ENCODE measurements around the gene APOBEC3A. TPM values are rescaled to one million over a fixed set of nuclear protein-coding genes. Genes with fewer than 3 reads are reported as not detected.
A peak's percentile ranks its signal among the peaks of the same experiment; 100 is the strongest.
"Not testable (repeated sequence)": the region's sequence is repeated elsewhere in the genome, so short reads cannot be mapped to it uniquely, and the experiment has no call there.

The APOBEC3A gene
- total RNA-seq, 1 experiment from 2014 or later = not detected

DNA sequence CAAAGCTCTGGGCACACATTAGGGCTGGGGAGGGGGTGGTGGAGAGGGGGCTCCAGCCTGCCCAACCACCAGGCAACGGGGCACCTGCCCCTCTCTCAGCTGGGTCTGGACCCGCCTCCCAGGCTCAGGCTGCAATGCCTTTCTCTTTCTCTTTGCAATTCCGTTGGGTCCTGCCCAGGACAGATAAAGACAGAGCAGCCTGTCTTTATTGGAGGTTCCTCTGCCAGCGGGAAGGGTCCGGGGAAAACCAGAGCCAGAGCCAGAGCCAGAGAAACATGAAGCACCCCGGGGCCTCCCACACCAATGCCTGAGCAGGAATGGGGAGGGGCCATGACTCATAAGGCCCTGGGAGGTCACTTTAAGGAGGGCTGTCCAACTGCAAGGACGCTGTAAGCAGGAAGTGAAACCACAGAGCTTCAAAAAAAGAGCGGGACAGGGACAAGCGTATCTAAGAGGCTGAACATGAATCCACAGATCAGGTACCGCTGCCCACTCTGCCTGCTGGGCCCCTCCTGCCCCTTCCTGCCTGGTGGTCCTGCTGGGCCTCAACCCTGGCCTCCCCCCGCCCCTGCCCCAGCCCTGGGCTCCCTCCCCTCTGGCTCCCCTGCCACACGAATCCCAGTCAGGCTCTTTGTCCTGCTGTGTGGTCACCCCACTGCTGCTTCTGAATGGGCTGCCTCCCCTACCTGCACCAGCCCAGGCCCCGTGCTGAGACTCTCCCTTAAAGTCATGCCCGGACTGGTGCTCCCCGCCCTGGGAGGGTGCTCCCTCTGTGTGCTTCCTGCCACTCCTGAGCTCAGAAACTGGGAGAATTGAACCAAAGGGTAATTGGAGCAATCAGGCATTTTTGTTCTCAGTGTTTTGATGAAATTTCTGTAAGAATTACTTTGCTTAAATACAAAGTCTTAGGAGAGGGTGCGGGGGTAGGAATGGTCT is 24.9 kb downstream of the APOBEC3A start, which contains the start of gene APOBEC3B:
Gene APOBEC3B, plus strand, starts transcription at position 356 of the 936 bp plus-strand sequence. Its CDS starts 107 bp downstream, at position 463.
- H3K27me3 ChIP-seq (ENCODE audit: low read length) = no peaks in the 10 kb centered on the region
- H3K36me3 ChIP-seq (ENCODE audit: insufficient read depth, low read length) = no peaks in the 10 kb centered on the region
- no peak within 1 kb of the TSS for H3K4me2 ChIP-seq (ENCODE audit: low read depth, low read length, poor library complexity, severe bottlenecking)
- H3K9me2 ChIP-seq (replicated peaks; ENCODE audit: insufficient read depth, low read length) = no peaks in the 10 kb centered on the region
- H3K4me3 ChIP-seq (ENCODE audit: low read length) = no peak within 1 kb of the TSS
- no peak within 1 kb of the TSS for H2AFZ ChIP-seq (ENCODE audit: low read length)
- no peak within 1 kb of the TSS for H3K27ac ChIP-seq (ENCODE audit: low read length)
- DNase-seq = peak; percentile 54
- no peaks in the 10 kb centered on the region for H4K20me1 ChIP-seq (ENCODE audit: insufficient read depth, low read depth, low read length)
- H3K9ac ChIP-seq (ENCODE audit: low read length) = no peak within 1 kb of the TSS
- H3K79me2 ChIP-seq (ENCODE audit: low read length) = no peaks in the 10 kb centered on the region
- H3K4me1 ChIP-seq (ENCODE audit: low read length) = no peaks in the 10 kb centered on the region
- H3K9me3 ChIP-seq (ENCODE audit: low read length) = no peaks in the 10 kb centered on the region

DNA sequence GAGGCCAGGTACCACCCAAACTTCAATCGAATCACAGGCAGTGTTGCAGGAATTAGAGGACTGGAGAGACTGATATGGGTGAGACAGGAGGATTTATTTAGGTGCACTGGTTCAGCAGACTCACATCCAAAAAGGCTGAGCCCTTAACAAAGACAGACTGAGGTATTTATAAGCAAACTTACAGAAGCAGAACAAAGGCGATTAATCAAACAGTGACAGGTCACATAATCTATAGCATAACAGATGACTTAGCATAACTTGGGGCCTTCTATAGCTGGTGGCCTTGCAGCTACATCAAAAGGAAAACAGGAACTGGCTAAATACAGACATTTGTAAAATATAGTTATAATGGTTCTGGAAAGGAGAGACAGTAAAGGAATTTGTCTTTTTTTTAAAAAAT is 26.8 kb downstream of the APOBEC3A start:
- Histone ChIP-seq H3K4me2 (ENCODE audit: low read depth, low read length, poor library complexity, severe bottlenecking) (no peak overlapping the region), H3K4me1 (ENCODE audit: low read length) (no peaks in the 10 kb centered on the region), H2AFZ (ENCODE audit: low read length) (no peak overlapping the region), H3K27ac (ENCODE audit: low read length) (no peak overlapping the region), H4K20me1 (ENCODE audit: insufficient read depth, low read depth, low read length) (no peaks in the 10 kb centered on the region), H3K27me3 (ENCODE audit: low read length) (no peaks in the 10 kb centered on the region), H3K79me2 (ENCODE audit: low read length) (no peaks in the 10 kb centered on the region), H3K9me3 (ENCODE audit: low read length) (no peaks in the 10 kb centered on the region), H3K9ac (ENCODE audit: low read length) (no peak overlapping the region), H3K36me3 (ENCODE audit: insufficient read depth, low read length) (no peaks in the 10 kb centered on the region), H3K4me3 (ENCODE audit: low read length) (no peak overlapping the region), H3K9me2 (replicated peaks; ENCODE audit: insufficient read depth, low read length) (no peaks in the 10 kb centered on the region)
- peak; percentile 51 for DNase-seq

DNA sequence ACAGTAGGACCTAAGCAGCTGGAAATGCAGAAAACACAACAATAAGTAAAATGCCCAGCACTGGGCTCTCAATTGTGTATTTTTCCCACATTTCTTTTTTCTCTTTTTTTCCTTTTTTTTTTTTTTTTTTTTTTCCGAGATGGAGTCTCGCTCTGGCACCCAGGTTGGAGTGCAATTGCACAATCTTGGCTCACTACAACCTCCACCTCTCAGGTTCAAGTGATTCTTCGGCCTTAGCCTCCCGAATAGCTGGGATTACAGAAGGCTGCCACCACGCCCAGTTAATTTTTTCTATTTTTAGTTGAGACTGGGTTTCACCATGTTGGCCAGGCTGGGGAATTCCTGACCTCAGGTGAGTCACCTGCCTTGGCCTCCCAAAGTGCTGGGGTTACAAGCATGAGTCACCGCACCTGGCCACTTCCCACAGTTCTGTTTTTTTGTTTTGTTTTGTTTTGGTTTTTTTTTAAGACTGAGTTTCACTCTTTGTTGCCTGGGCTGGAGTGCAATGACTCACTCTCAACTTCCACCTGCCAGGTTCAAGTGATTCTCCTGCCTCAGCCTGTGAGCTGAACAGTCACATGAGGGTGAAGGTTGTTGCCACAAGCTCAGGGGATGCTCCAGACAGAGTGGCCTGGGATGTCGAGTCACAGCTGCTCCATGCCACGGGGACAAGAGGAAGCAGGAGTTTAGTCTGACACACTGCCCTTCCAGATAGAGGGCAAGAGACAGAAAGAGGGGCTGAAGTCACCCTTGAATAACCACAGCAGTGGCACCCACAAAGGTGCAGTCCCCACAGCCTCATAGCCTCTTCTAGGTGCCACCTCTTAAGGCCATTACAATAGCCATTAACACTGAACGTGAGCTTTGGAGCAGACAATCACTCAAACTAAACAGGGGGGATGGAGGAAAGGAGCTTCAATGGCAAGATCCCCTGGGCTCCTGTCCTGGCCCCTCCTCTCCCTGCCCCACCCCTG is 27.7 kb downstream of the APOBEC3A start:
- H3K4me3 ChIP-seq (ENCODE audit: low read length); H3K27me3 ChIP-seq (ENCODE audit: low read length); DNase-seq; H3K9me2 ChIP-seq (replicated peaks; ENCODE audit: insufficient read depth, low read length); H3K36me3 ChIP-seq (ENCODE audit: insufficient read depth, low read length); H2AFZ ChIP-seq (ENCODE audit: low read length); H3K9ac ChIP-seq (ENCODE audit: low read length); H3K4me1 ChIP-seq (ENCODE audit: low read length); H3K27ac ChIP-seq (ENCODE audit: low read length); H4K20me1 ChIP-seq (ENCODE audit: insufficient read depth, low read depth, low read length); H3K79me2 ChIP-seq (ENCODE audit: low read length); H3K4me2 ChIP-seq (ENCODE audit: low read depth, low read length, poor library complexity, severe bottlenecking); H3K9me3 ChIP-seq (ENCODE audit: low read length): not testable (repeated sequence)

DNA sequence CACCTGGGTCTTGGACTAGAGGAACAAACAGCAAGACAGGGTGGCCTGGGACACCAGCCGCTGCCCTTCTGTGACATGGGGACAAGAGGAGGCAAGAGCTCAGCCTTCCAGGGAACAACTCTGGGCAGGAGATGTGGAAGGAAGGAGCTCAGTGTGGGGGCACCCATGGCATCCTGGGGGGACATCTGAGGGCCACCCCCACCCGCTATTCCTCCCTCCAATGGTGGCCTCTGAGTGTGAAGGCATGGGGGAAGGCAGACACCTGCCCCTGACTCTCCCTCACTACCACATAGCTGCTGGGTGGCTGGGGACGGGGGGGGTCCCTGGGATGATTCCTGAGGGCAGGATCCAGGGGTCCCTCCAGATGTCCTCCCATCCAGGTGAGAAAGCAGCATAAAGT is 29.2 kb downstream of the APOBEC3A start:
- no peaks in the 10 kb centered on the region for H3K4me1 ChIP-seq (ENCODE audit: low read length)
- H3K9ac ChIP-seq (ENCODE audit: low read length) = no peak overlapping the region

DNA sequence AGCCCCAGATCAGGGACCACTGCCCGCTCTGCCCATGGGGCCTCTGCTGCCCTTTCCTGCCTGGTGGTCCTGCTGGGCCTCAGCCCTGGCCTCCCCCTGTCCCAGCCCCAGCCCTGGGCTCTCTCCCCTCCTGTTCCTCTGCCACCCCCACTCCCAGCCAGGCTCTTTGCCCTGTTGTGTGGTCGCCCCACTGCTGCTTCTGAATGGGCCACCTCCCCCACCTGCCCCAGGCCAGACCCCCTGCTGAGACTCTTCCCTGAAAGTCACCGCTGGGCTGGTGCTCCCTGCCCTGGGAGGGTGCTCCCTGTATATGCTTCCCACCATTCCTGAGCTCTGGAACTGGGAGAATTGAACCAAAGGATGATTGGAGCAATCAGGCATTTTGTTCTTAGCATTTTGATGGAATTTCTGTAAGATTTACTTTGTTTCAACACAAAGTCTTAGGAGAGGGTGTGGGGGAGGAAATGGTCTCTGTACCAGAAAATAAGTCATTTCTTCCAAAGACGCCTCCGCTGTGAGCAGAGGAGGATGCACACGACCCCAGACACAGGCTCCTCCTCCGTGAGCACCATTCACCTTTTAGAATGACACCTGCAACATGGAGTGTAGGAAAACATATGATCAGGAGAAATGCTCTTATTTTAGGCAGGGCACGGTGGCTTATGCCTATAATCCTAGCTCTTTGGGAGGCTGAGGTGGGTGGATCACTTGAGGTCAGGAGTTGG is 29.9 kb downstream of the APOBEC3A start:
- DNase-seq = no peak
- Histone ChIP-seq H3K4me1 (ENCODE audit: low read length) (no peaks in the 10 kb centered on the region), H3K36me3 (ENCODE audit: insufficient read depth, low read length) (no peaks in the 10 kb centered on the region), H3K4me2 (ENCODE audit: low read depth, low read length, poor library complexity, severe bottlenecking) (no peak overlapping the region), H3K4me3 (ENCODE audit: low read length) (no peak overlapping the region), H4K20me1 (ENCODE audit: insufficient read depth, low read depth, low read length) (no peaks in the 10 kb centered on the region), H3K9ac (ENCODE audit: low read length) (no peak overlapping the region), H3K27ac (ENCODE audit: low read length) (no peak overlapping the region), H2AFZ (ENCODE audit: low read length) (no peak overlapping the region), H3K79me2 (ENCODE audit: low read length) (no peaks in the 10 kb centered on the region), H3K9me2 (replicated peaks; ENCODE audit: insufficient read depth, low read length) (no peaks in the 10 kb centered on the region), H3K9me3 (ENCODE audit: low read length) (no peaks in the 10 kb centered on the region), H3K27me3 (ENCODE audit: low read length) (no peaks in the 10 kb centered on the region)

More for the DNA sequence above, 29.2 kb downstream of the APOBEC3A start:
- no peaks in the 10 kb centered on the region for H3K9me2 ChIP-seq (replicated peaks; ENCODE audit: insufficient read depth, low read length)
- no peaks in the 10 kb centered on the region for H3K9me3 ChIP-seq (ENCODE audit: low read length)
- no peaks in the 10 kb centered on the region for H4K20me1 ChIP-seq (ENCODE audit: insufficient read depth, low read depth, low read length)
- no peak overlapping the region for H3K4me3 ChIP-seq (ENCODE audit: low read length)
- no peaks in the 10 kb centered on the region for H3K27me3 ChIP-seq (ENCODE audit: low read length)
- no peak for DNase-seq
- no peak overlapping the region for H3K27ac ChIP-seq (ENCODE audit: low read length)
- no peak overlapping the region for H3K4me2 ChIP-seq (ENCODE audit: low read depth, low read length, poor library complexity, severe bottlenecking)
- no peaks in the 10 kb centered on the region for H3K79me2 ChIP-seq (ENCODE audit: low read length)
- no peaks in the 10 kb centered on the region for H3K36me3 ChIP-seq (ENCODE audit: insufficient read depth, low read length)
- H2AFZ ChIP-seq (ENCODE audit: low read length) = no peak overlapping the region

DNA sequence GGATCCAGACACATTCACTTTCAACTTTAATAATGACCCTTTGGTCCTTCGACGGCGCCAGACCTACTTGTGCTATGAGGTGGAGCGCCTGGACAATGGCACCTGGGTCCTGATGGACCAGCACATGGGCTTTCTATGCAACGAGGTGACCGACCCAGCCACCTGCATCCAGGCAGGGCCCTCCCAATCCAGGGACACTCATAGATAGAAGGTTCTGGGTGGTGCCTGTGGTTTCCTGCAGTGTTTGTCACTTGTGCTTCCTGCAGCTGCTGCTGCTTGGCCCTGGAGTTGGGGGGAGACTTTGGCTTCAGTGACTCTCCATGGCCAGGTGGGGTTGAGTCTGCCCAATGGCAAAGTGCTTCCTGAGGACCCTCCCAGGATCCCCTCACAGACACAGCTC is 32.1 kb downstream of the APOBEC3A start:
- no peaks in the 10 kb centered on the region for H3K4me1 ChIP-seq (ENCODE audit: low read length)
- H3K4me3 ChIP-seq (ENCODE audit: low read length) = no peak overlapping the region
- no peaks in the 10 kb centered on the region for H3K79me2 ChIP-seq (ENCODE audit: low read length)
- no peak overlapping the region for H3K27ac ChIP-seq (ENCODE audit: low read length)
- no peaks in the 10 kb centered on the region for H3K9me3 ChIP-seq (ENCODE audit: low read length)
- no peak for DNase-seq
- H3K27me3 ChIP-seq (ENCODE audit: low read length) = no peaks in the 10 kb centered on the region
- H3K9ac ChIP-seq (ENCODE audit: low read length) = no peak overlapping the region
- no peaks in the 10 kb centered on the region for H3K9me2 ChIP-seq (replicated peaks; ENCODE audit: insufficient read depth, low read length)
- no peak overlapping the region for H2AFZ ChIP-seq (ENCODE audit: low read length)
- H3K4me2 ChIP-seq (ENCODE audit: low read depth, low read length, poor library complexity, severe bottlenecking) = no peak overlapping the region
- no peaks in the 10 kb centered on the region for H3K36me3 ChIP-seq (ENCODE audit: insufficient read depth, low read length)
- no peaks in the 10 kb centered on the region for H4K20me1 ChIP-seq (ENCODE audit: insufficient read depth, low read depth, low read length)

DNA sequence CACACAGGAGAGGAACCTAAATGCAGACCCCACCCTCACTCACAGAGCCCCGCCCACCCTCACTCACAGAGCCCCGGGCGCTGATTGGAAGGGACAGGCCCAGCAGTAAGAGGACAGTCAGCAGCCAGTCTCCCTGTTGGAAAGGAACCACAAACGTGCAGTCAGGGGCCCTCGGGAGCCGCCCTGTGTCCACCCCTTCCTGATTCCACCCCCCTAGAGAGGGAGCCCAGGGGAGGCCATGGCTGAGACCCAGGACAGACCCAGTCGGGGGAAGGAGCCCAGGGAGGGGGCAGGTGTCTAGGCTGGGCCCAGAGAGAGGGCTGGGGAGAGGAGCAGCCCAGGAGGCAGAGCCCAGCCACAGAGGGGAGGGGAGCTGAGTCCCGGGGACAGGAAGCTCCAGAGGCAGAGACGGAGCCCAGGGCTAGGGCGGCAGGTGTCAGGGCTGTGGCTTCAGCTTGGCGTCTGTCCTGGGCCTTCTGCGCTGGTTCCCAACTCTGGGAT is 35.5 kb downstream of the APOBEC3A start:
- H4K20me1 ChIP-seq (ENCODE audit: insufficient read depth, low read depth, low read length); H3K9me2 ChIP-seq (replicated peaks; ENCODE audit: insufficient read depth, low read length); H3K9ac ChIP-seq (ENCODE audit: low read length); H3K27me3 ChIP-seq (ENCODE audit: low read length); DNase-seq; H3K36me3 ChIP-seq (ENCODE audit: insufficient read depth, low read length); H3K4me2 ChIP-seq (ENCODE audit: low read depth, low read length, poor library complexity, severe bottlenecking); H2AFZ ChIP-seq (ENCODE audit: low read length); H3K4me1 ChIP-seq (ENCODE audit: low read length); H3K4me3 ChIP-seq (ENCODE audit: low read length); H3K27ac ChIP-seq (ENCODE audit: low read length); H3K79me2 ChIP-seq (ENCODE audit: low read length); H3K9me3 ChIP-seq (ENCODE audit: low read length): not testable (repeated sequence)
